Measurements from ENCODE around the gene CDKN1C.

The CDKN1C gene

DNA sequence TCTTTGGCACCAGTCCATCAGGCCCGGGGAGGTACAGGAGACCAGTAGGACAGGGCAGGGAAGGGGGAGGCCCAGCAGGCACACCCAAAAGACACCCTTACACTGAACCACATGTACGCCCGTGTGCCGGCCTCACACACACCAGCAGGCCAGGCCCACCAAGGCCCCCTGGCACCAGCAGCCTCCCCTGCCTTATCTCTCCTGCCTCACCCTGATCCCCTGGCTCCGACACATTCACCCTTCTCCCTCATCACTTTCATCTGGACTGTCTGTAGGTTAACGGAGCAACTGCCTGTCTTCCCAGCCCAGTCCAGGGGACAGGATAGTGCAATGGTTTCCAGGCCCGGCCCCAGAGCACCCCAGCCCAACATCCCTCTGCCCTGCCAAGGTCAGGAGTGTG lies 4.9 kb downstream of the CDKN1C start:
- no peak for DNase-seq (ENCODE audit: low read depth, low spot score)
- no peak overlapping the region for H3K4me3 ChIP-seq (ENCODE audit: low read length)

GRCh38 chr11:2878782-2879181 lies 6.8 kb downstream of the CDKN1C start:
- DNase-seq (ENCODE audit: low read depth, low spot score): no peak
- no peak overlapping the region for H3K4me3 ChIP-seq (ENCODE audit: low read length)

GRCh38 chr11:2877474-2877873 lies 8.1 kb downstream of the CDKN1C start:
- no peak overlapping the region for H3K4me3 ChIP-seq (ENCODE audit: low read length)
- no peak for DNase-seq (ENCODE audit: low read depth, low spot score)

- H3K4me3 ChIP-seq (ENCODE audit: low read length): no peak overlapping the region
- DNase-seq (ENCODE audit: low read depth, low spot score): no peak
Measured at GRCh38 chr11:2874963-2875362, 10.6 kb downstream of the CDKN1C start.

DNA sequence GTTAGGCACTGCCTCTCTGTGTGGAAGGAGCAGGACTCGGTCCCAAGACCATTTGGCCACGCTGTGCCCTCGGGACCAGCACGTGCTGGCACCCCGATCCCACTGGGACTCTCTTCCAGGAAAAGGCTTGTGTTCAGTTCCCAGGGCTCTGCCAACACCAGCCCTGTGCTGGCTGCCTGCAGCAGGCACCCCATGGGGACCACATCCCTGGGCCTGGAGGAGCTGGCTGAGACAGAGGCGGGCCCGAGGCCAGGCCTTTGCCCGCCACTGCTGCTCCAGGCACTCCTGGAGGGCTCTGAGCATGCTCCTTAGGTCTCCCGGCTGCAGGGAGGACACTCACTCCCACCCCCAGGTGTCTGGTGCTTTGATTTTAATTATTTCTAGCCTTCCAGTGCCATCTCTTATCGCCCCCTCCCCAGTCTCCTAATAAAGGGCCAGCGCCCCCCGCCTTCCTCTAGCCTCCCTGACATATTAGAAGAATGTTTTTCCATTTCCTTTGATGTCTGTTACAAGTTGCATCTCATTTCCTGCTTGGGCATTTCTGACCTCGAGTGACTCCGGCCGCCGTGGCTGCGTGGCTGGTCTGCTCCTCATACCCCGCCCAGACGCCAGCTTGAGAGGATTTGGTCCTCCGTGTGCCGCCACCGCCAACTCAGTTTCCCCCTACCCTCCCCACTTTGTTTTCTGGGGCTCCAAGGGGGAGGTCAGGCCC lies 14.4 kb downstream of the CDKN1C start:
- no peak for DNase-seq (ENCODE audit: low read depth, low spot score)
- H3K4me3 ChIP-seq (ENCODE audit: low read length): no peak overlapping the region

DNA sequence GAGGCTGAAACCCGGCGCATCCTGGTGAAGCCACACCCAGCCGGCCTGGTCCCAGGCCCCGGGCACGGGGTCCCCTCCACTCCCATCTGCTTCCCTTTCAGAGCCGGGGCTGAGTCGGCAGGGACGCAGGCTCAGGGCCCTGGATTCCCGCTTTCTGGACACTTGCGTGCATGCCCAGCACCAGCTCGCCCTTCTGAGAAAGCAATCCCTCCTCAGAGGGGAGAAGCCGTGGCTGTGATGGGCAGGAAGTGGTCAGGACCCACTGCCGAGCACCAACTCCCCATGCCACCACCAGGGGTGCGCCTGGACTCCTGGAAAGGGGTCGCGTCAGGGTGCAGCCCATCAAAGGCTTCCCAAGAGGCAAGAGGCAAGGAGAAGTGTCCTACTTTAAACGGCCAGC lies 15.1 kb downstream of the CDKN1C start:
- H3K4me3 ChIP-seq (ENCODE audit: low read length): no peak overlapping the region
- DNase-seq (ENCODE audit: low read depth, low spot score): no peak

GRCh38 chr11:2869561-2870427 lies 15.8 kb downstream of the CDKN1C start:
- no peak for DNase-seq (ENCODE audit: low read depth, low spot score)
- no peak overlapping the region for H3K4me3 ChIP-seq (ENCODE audit: low read length)

DNA sequence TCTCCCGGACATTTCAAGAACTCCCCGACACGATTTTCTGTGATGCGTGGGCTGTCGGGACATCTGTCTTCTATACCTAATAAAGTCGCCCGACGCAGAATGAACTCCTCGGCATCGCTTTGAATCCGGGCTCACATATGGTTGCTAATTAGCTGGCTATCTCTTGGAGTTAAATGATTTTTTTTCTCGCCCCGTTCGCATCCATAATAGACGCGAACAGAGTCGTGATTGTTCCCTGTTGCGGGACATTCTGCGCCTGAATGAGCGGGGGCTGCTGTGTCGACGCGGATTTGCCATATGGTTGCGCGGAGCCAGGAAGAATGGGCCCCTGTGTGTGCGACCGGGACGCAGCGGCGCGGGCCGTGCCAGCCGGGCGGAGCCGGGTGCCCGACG lies 16.4 kb downstream of the CDKN1C start:
- DNase-seq (ENCODE audit: low read depth, low spot score): no peak
- H3K4me3 ChIP-seq (ENCODE audit: low read length): no peak overlapping the region

GRCh38 chr11:2868506-2869133 lies 17.0 kb downstream of the CDKN1C start:
- no peak overlapping the region for H3K4me3 ChIP-seq (ENCODE audit: low read length)
- DNase-seq (ENCODE audit: low read depth, low spot score): no peak

GRCh38 chr11:2867722-2868505 lies 17.7 kb downstream of the CDKN1C start:
- DNase-seq (ENCODE audit: low read depth, low spot score): no peak

GRCh38 chr11:2867142-2867541 lies 18.4 kb downstream of the CDKN1C start:
- no peak overlapping the region for H3K4me3 ChIP-seq (ENCODE audit: low read length)
- DNase-seq (ENCODE audit: low read depth, low spot score): no peak

More at GRCh38 chr11:2867722-2868505, 17.7 kb downstream of the CDKN1C start:
- no peak overlapping the region for H3K4me3 ChIP-seq (ENCODE audit: low read length)

- DNase-seq (ENCODE audit: low read depth, low spot score): no peak
- no peak overlapping the region for H3K4me3 ChIP-seq (ENCODE audit: low read length)
Measured at GRCh38 chr11:2865922-2866577, 19.5 kb downstream of the CDKN1C start.

DNA sequence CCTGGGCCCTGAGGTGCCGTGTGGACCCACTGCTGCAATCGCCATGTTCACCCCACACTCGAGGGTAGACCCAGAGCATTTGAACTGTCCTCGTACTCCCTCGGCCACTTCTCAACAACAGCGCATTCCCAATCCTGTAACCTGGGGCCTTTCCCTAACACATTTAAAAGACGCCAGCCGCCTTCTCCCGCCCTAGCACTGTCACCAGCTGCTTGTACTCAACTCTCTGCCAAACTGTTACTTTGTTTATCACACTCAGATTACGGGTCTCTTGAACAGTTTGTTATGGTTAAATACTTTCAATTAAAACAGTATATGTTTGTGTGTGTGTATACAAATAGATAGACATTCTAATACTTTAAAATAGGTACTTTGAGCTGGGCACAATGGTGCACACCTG lies 20.7 kb downstream of the CDKN1C start:
- DNase-seq (ENCODE audit: low read depth, low spot score): no peak
- no peak overlapping the region for H3K4me3 ChIP-seq (ENCODE audit: low read length)

DNA sequence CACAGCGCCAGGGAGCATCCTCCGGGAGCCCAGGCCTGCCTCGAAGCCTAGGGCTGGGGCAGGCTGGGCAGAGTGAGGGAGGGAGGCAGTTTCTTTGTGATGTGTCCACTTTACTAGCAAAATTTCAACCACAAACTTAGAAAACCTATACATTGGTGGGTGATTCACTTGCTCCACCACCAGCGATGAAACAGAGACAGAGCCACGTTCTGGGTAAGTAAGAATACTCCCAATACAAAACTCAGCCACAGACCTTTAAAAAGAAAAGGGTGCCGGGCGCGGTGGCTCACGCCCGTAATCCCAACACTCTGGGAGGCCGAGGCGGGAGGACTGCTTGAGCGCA lies 22.3 kb downstream of the CDKN1C start:
- no peak overlapping the region for H3K4me3 ChIP-seq (ENCODE audit: low read length)
- no peak for DNase-seq (ENCODE audit: low read depth, low spot score)

DNA sequence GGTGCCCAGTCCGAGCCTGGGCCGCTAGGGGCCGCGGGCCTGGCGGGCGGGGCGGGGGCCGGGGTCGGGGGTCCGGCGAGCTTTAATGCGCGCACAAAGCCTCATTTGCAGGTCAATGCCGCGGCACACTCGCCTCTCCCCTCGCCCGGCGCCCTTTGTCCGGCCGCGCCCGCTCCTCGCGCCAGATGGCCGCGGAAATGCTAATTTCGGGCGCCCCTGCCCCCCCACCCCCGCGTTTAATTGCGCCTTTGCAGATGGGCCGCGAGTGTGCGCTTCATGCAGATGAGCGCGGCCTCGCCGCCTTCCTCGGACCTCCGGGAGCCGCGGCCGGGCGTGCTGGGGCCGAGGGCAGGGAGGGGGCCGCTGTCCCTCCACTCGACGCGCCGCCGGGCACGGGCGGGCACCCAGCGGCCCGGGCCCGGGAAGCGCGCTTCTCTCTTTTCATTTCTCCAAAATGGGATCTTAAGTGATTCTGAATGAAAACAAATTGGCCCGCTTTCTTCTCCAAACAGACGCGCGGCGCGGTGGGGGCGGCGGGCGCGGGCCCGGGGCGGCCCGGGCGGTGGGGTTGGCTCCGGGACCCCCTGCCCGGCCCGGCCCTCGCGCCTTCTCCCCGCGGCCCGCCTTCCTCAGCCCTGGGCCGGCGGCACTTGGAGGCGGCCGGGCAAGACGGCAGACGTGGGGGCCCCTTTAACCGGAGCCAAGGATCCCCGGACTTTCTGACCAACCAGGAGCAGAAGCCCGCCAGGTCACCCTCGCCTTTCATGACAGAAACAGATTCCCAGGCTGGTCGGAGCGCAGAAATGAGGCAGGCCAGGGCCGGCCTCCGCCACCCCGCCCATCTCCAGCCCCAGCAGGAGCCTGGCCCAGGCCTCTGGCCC lies 22.9 kb downstream of the CDKN1C start:
- DNase-seq (ENCODE audit: low read depth, low spot score): no peak
- no peak overlapping the region for H3K4me3 ChIP-seq (ENCODE audit: low read length)

GRCh38 chr11:2860636-2861035 lies 24.9 kb downstream of the CDKN1C start:
- DNase-seq (ENCODE audit: low read depth, low spot score): no peak
- H3K4me3 ChIP-seq (ENCODE audit: low read length): no peak overlapping the region

GRCh38 chr11:2859699-2860037 lies 25.9 kb downstream of the CDKN1C start:
- DNase-seq (ENCODE audit: low read depth, low spot score): no peak
- no peak overlapping the region for H3K4me3 ChIP-seq (ENCODE audit: low read length)

DNA sequence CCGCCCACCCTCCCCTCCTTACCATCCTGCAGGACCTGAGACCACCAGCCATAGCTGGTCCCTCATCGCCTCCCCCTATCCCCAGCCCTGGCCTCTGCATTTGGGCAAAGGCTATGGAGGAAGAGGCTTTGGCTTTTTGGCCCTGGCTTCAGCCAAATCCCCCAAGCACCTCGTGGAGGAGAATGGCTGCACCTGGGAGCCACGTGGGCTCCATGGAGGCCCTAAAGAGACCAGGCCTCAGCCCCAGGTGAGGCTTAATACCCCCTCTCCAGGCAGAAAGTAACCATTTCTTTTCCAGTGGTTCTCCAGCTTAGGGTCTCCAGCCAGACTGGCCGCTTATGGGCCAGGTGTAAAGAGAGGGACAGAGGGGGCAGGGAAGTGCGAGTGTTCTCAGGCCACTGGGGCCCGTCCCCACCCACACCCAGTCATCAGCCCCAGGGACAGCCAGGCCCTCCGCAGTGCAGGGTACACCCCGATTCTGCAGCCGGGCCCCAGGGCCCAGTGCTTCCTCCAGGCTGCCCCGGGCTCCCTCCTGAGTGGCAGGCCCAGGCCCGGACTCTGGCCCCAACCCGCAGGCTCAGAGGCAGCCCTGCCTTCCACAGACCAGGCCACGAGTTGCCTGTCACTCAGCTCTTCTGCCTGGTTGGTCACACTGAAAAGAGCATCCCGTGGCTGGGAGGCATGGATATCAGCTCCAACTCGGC lies 26.4 kb downstream of the CDKN1C start:
- no peak overlapping the region for H3K4me3 ChIP-seq (ENCODE audit: low read length)
- DNase-seq (ENCODE audit: low read depth, low spot score): no peak

Data from Jurkat, Clone E6-1 (cell line).